PC-3 (cell line): ENCODE results near the gene TDRD7.
A peak's percentile ranks its signal among the peaks of the same experiment; 100 is the strongest.

Experiments
- CTCF ChIP-seq: fragments of 300-600 bp; sonication (generic); conservative IDR thresholded peaks from 2 replicates; pipeline ENCODE4 v1.5.1; 2017; ENCODE audit warnings: antibody characterized with exemption, low read depth, mild to moderate bottlenecking, low read length
- EZH2 ChIP-seq: fragments of 300-600 bp; sonication (generic); IDR thresholded peaks from one replicate; pipeline ENCODE4 v1.6.1; 2017; ENCODE audit warnings: antibody characterized with exemption, mild to moderate bottlenecking, low read length; ENCODE audit not compliant: unreplicated experiment

GRCh38 chr9:97386733-97387503 lies 25.0 kb upstream of the TDRD7 start:
- TF ChIP-seq CTCF (peak; percentile 94), EZH2 (no peak)
